HG03159 (cell line): ENCODE measurements around the gene PPP2R5D.

Experiments
- ATAC-seq: cut with Tn5 transposase; IDR thresholded peaks from one replicate; pipeline ENCODE4 v1.9.1; 2021; ENCODE audit warnings: mild to moderate bottlenecking, moderate library complexity; ENCODE audit not compliant: unreplicated experiment

PPP2R5D gene

DNA sequence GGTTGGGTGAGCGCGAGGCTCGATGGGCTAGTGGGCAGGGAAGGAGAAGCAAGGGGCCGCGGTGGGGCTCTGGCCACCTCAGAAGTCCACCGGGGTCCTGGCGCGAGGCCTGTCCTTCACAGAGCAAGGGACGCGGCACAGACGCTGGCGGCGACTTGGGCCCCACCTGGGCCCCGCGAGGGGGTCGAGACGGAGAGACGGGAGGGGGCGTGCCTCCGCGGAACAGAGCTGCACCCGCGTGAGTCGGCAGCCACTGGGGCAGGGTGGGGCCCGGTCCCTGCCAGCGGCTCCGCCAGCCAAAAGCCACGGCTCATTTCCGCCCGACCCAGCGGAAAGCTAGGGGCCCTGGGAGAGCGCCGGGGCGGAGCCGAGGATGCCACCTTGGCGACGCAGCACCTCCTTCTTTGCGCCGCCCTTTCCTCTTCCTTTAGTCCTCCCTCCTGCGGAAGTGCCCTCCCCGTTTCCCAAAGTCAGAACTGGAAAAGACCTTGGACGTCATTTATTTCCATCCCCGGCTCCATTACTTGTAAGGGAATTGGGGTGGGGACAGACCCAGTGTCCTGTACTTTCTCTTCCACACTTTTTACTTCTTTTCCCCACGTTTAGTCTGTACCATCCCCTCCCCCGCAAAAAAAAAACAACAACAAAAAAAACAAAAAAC lies 69.3 kb downstream of the PPP2R5D start, which contains the start of gene CUL7:
Gene CUL7, minus strand, starts transcription at position 307 of the 661 bp plus-strand sequence. CDS start 1,063 bp downstream, outside the sequence.
- peak; percentile 84 for ATAC-seq

DNA sequence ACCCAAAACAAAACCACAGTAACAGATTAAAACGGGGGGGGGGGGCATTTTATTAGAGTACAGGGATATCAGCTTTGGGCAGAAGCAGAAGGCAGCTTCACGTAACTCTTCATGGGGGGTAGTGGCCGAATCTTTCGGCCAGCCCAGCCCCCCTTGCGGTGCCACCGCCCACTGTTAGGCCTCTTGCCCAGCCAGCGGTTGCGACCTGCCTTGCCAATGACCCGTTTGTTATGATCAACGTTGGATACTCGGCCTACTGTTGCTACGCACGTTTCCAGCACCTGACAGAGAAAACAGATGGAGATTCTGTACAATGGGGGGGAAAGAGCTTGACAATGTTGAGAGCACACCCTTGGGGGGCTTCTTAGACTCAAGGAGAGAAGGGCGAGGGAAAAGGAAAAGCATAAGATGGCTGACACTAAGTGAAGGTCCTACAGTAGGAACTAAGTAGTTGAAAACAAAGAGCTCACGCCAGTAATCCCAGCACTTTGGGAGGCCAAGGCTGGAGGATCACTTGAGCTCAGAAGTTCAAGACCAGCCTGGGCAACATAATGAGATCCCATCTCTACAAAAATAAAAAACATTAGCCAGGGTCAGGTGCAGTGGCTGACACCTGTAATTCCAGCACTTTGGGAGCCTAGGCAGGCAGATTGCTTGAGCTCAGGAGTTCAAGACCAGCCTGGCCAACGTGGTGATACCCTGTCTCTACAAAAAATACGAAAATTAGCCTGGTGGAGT lies 70.0 kb downstream of the PPP2R5D start:
- no peak for ATAC-seq

GRCh38 chr6:43055966-43056365 lies 71.6 kb downstream of the PPP2R5D start:
- ATAC-seq, result no peak

GRCh38 chr6:43058531-43058930 lies 74.2 kb downstream of the PPP2R5D start:
- ATAC-seq, result no peak

DNA sequence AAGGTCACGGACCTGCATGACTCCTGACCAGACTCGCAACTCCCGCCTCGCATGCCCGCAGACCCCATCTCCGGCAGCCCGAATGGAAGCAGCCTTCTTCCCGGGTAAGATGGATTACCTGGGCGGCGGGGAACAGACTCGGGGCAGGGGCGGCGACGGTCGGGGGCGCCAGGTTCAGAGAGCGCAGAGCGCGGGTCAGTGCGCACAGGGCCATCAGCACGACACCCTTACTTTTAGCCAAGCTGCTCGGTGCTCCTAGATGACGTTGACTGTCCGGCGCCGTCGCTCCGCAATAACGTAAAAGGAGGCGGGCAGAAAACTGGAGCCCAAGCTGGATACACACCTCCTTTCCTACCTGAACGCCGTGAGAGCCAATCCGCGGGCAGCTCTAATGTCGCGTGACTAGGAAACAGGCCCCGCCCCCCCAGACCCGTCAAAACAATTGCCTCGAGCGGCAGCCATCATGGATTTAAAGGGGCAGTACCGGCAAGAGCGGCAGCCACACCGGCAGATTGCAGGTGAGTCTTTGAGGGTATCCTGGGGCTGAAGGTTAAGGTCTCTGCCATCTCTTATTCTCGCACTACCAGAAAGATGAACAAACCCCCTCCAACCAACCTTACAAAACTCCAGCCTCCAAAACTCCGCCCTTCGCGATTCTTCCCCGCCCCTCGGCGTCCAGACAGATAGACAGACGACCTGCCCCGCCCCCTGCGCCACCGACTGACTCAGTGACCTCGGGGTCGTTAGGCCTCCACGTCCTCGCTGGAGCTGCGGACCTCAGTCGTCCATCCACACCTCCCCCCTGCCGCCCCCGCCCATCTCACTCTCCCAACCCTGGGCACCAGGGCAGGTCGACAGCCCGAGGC lies 75.0 kb downstream of the PPP2R5D start, which contains the start of the genes KLC4 and MRPL2:
Gene KLC4, plus strand, starts transcription at position 464 of the 866 bp plus-strand sequence. CDS start 1,705 bp downstream, outside the sequence.
Gene MRPL2, minus strand, starts transcription at position 267 of the 866 bp plus-strand sequence. Its CDS starts 53 bp downstream, at position 214.
- peak; percentile 89 for ATAC-seq

- no peak for ATAC-seq
Observed at GRCh38 chr6:43060034-43060754, 75.8 kb downstream of the PPP2R5D start.

- ATAC-seq, result no peak
Observed at GRCh38 chr6:43060755-43061633, 76.6 kb downstream of the PPP2R5D start.

DNA sequence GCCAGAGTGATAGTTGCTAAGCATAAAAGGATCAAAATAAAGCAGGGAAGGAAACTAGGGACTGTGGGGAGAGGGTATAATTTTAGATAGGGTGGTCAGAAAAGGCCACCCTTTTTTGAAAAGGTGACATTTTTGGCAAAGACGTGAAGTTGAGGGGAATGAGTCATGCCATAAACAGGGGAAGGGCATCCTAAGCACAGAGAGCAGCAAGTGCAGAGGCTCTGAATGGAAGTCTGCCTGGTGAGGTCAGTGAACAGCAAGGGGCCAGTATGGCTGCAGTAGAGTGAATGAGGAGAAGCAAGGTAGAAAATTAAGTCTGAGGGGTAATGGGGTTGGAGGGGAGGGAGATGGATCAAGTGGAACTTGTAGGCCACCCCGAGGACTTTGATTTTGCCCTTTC lies 77.5 kb downstream of the PPP2R5D start:
- ATAC-seq, result no peak
